ENCODE data around the gene DVL1.

Gene DVL1

GRCh38 chr1:1356796-1357401 lies 7.7 kb upstream of the DVL1 start:
- DNase-seq (ENCODE audit: low read depth in 2 of 2), result no peak

- DNase-seq (ENCODE audit: low read depth in 2 of 2), result no peak
These were observed 7.1 kb upstream of the DVL1 start for GRCh38 chr1:1356166-1356795.

GRCh38 chr1:1355416-1355815 lies 6.2 kb upstream of the DVL1 start:
- DNase-seq (ENCODE audit: low read depth in 2 of 2), result no peak

GRCh38 chr1:1354271-1355247 lies 5.3 kb upstream of the DVL1 start:
- DNase-seq (ENCODE audit: low read depth in 2 of 2), result no peak

GRCh38 chr1:1353389-1354151 lies 4.4 kb upstream of the DVL1 start:
- DNase-seq (ENCODE audit: low read depth in 2 of 2), result no peak

- no peak for DNase-seq (ENCODE audit: low read depth in 2 of 2)
These were observed 3.7 kb upstream of the DVL1 start for GRCh38 chr1:1352786-1353388.

- DNase-seq (ENCODE audit: low read depth in 2 of 2), result no peak
These were observed 2.6 kb upstream of the DVL1 start for GRCh38 chr1:1351511-1352427.

GRCh38 chr1:1348420-1349255 lies 580 bp downstream of the DVL1 start:
- no peak for DNase-seq (ENCODE audit: low read depth in 2 of 2)

- DNase-seq (ENCODE audit: low read depth in 2 of 2), result no peak
These were observed 1.4 kb downstream of the DVL1 start for GRCh38 chr1:1347663-1348419.

- DNase-seq (ENCODE audit: low read depth in 2 of 2), result no peak
These were observed 2.1 kb downstream of the DVL1 start for GRCh38 chr1:1347026-1347595.

GRCh38 chr1:1346501-1346890 lies 2.7 kb downstream of the DVL1 start:
- no peak for DNase-seq (ENCODE audit: low read depth in 2 of 2)

- DNase-seq (ENCODE audit: low read depth in 2 of 2), result no peak
These were observed 3.2 kb downstream of the DVL1 start for GRCh38 chr1:1345860-1346500.

- no peak for DNase-seq (ENCODE audit: low read depth in 2 of 2)
These were observed 3.8 kb downstream of the DVL1 start for GRCh38 chr1:1345384-1345783.

- peak; percentile 49 to 54 for DNase-seq (ENCODE audit: low read depth in 2 of 2)
These were observed 4.4 kb downstream of the DVL1 start for GRCh38 chr1:1344655-1345361.

- no peak for DNase-seq (ENCODE audit: low read depth in 2 of 2)
These were observed 5.3 kb downstream of the DVL1 start for GRCh38 chr1:1343811-1344421.

GRCh38 chr1:1342584-1343115 lies 6.6 kb downstream of the DVL1 start:
- DNase-seq (ENCODE audit: low read depth in 2 of 2), result no peak
